Ishikawa (cell line): ENCODE measurements around the gene DIP2C.

ENCODE experiments used
- NFIC ChIP-seq: IDR thresholded peaks from 2 replicates; pipeline ENCODE4 v1.6.1; 2012
- TAF1 ChIP-seq: IDR thresholded peaks from 2 replicates; pipeline ENCODE4 v1.6.1; 2012; ENCODE audit warnings: low read depth, mild to moderate bottlenecking

DNA sequence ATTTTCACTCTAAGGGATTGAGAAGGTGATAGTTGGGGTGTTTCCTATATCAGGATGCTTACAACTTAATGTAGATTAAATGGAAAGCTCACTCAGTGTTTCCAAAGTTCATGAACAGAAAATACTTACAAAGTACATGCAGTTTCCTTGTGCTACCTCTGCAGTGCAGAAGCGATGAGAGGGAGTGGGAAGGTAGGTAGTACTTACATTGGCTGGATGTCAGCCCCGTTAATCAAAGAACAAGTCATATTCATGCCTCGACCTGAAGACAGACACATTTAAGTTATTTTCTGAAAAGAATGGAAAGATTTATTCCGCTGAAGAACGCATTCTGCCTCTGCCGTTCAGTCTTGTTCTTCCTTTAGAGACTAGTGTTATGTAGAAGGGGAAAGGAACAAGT, 461.1 kb downstream of the DIP2C start:
- no peak for TF ChIP-seq NFIC
- TF ChIP-seq TAF1, result no peak
